Activated T-helper 1 cell treated with anti-CD3 and anti-CD28 coated beads, Interleukin-12 subunit alpha, Interleukin-12 subunit beta, Interleukin-2, Interleukin-4 antibody, amounts not matched to agents 30 ng/mL and 10 ng/mL and 1 ng/mL, durations not matched to agents 14 hours and 24 hours and 36 hours (primary cell): ENCODE results near the gene GPC5. TPM values are rescaled to one million over a fixed set of nuclear protein-coding genes. Genes with fewer than 3 reads are reported as not detected.
"Not testable (repeated sequence)": the region's sequence is repeated elsewhere in the genome, so short reads cannot be mapped to it uniquely, and the experiment has no call there.

ENCODE experiments used
- DNase-seq: peaks from one replicate; pipeline ENCODE4 v3.0.0; 2021; ENCODE audit warnings: low spot score
- H3K27ac Mint-ChIP-seq: one replicate; pipeline ENCODE4 v1.8.0; 2021; ENCODE audit warnings: mild to moderate bottlenecking, mixed read lengths
- H3K27me3 Mint-ChIP-seq: one replicate; pipeline ENCODE4 v1.8.0; 2022; ENCODE audit warnings: mild to moderate bottlenecking, moderate library complexity, mixed read lengths; ENCODE audit not compliant: insufficient read depth
- H3K36me3 Mint-ChIP-seq: one replicate; pipeline ENCODE4 v1.8.0; 2021; ENCODE audit warnings: low read depth, mixed read lengths
- H3K4me1 Mint-ChIP-seq: one replicate; pipeline ENCODE4 v1.8.0; 2021; ENCODE audit warnings: low read depth, mixed read lengths
- H3K4me3 Mint-ChIP-seq: one replicate; pipeline ENCODE4 v1.8.0; 2021; ENCODE audit warnings: mild to moderate bottlenecking, moderate library complexity, mixed read lengths
- H3K9me3 Mint-ChIP-seq: one replicate; pipeline ENCODE4 v1.8.0; 2021; ENCODE audit warnings: mixed read lengths
- intact Hi-C: fragments of 100-400 bp; cut with micrococcal nuclease; formaldehyde crosslinking; loops from one replicate; pipeline ENCODE4 v1.15.1; 2024
- total RNA-seq: library from RNA; stranded (reverse); gene quantifications from 2 replicates; pipeline ENCODE4 v1.2.3, GENCODE V29; 2022

GPC5 gene
- total RNA-seq, 1 donor from 2014 or later = not detected

DNA sequence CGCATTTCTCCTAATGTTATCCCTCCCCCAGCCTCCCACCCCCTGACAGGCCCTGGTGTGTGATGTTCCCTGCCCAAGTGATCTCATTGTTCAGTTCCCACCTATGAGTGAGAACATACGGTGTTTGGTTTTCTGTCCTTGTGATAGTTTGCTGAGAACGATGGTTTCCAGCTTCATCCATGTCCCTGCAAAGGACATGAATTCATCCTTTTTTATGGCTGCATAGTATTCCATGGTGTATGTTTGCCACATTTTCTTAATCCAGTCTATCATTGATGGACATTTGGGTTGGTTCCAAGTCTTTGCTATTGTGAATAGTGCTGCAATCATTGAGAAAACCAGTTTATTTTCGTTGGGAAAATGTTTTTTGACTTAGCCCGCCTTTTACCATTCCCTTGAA, 18.2 kb downstream of the GPC5 start:
- H3K27me3 Mint-ChIP-seq, H3K4me3 Mint-ChIP-seq, H3K9me3 Mint-ChIP-seq, DNase-seq, H3K27ac Mint-ChIP-seq, H3K4me1 Mint-ChIP-seq, H3K36me3 Mint-ChIP-seq, intact Hi-C loops: not testable (repeated sequence)

DNA sequence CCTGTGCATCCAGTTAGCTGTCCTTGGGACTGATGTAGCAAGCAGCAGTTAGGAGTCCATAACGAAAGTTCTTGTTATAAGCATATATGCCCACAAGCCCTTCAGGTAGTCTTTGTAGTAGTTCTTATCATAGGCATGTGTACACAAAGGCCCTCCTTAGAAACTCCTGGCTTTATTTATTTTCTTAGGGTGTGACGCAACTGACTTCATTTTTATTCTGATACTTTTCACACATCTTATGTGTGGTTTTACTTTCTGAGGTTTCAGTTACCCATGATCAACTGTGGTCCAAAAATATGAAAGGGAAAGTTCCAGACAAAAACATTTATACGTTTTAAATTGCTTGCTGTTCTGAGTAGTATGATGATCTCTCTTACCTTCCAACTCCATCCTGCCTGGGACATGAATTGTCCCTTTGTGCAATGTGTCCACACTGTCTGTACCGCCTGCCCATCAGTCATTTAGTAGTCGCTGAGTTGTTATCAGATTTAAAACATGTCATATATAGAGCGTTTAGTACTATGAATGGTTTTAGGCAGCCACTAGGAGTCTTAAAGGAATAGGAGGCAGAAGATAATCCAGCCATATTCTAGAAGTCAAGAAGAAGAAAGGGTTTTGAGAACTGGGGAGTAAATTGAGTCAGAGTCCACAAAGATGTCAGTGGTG, 19.4 kb downstream of the GPC5 start:
- Mint-ChIP-seq H3K4me3 (no peak overlapping the region), H3K9me3 (no peaks in the 10 kb centered on the region), H3K4me1 (no peaks in the 10 kb centered on the region), H3K27me3 (peaks cover 4% of the 10 kb centered on the region), H3K27ac (no peak overlapping the region), H3K36me3 (no peaks in the 10 kb centered on the region)
- DNase-seq = no peak
- intact Hi-C loops = no loop called here

DNA sequence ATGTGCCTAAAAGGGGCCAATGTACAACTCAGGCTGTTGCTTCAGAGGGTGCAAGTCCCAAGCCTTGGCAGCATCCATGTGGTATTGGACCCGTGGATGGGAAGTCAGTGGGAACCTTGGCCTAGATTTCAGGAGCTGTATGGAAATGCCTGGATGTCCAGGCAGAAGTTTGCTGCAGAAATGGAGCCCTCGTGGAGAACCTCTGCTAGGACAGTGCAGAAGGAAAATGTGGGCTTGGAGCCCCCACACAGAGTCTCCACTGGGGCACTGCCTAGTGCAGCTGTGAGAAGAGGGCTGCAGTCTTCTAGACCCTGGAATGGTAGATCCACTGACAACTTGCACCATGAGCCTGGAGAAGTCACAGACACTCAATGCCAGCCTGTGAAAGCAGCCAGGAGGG, 28.5 kb downstream of the GPC5 start:
- intact Hi-C loops = no loop called here
- H3K4me1 Mint-ChIP-seq = no peaks in the 10 kb centered on the region

DNA sequence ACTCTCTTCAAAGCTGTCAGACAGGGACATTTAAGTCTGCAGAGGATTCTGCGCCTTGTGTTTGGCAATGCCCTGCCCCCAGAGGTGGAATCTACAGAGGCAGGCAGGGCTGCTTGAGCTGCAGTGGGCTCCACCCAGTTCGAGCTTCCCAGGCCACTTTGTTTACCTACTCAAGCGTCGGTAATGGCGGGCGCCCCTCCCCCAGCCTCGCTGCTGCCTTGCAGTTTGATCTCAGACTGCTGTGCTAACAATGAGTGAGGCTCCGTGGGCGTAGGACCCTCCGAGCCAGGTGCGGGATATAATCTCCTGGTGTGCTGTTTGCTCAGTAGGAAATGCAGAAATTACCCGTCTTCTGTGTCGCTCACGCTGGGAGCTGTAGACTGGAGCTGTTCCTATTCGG, 40.3 kb downstream of the GPC5 start:
- H3K4me3 Mint-ChIP-seq, H3K9me3 Mint-ChIP-seq, DNase-seq, H3K36me3 Mint-ChIP-seq, H3K27ac Mint-ChIP-seq, H3K4me1 Mint-ChIP-seq, H3K27me3 Mint-ChIP-seq, intact Hi-C loops: not testable (repeated sequence)

More for the DNA sequence above, 28.5 kb downstream of the GPC5 start:
- Mint-ChIP-seq H3K4me3 (no peak overlapping the region), H3K27me3 (no peaks in the 10 kb centered on the region), H3K27ac (no peak overlapping the region), H3K9me3 (peaks cover 6% of the 10 kb centered on the region), H3K36me3 (no peaks in the 10 kb centered on the region)
- DNase-seq = no peak

DNA sequence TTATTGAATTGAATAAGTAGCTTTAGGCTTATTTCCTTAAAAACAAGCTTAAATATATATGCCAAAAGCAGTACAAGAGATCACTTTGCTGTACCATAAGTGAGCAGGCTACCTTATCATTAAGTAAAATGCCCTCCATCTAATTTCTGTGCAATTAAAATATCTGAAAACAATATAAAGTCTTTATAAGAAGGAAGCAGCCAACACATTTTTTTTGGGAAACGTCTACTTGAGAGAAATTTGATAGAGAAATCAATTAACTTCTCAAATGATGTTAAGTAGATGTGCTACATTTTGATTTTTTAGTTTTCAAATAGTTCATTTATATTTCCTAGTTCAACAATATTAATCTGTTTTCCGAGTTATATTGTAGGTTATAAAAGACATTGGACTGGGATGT, 52.5 kb downstream of the GPC5 start:
- intact Hi-C loops = no loop called here
- H3K27me3 Mint-ChIP-seq = peaks cover 3% of the 10 kb centered on the region
- H3K4me1 Mint-ChIP-seq = no peaks in the 10 kb centered on the region
- no peak overlapping the region for H3K27ac Mint-ChIP-seq
- no peaks in the 10 kb centered on the region for H3K9me3 Mint-ChIP-seq
- no peak overlapping the region for H3K4me3 Mint-ChIP-seq
- no peaks in the 10 kb centered on the region for H3K36me3 Mint-ChIP-seq
- DNase-seq = no peak

DNA sequence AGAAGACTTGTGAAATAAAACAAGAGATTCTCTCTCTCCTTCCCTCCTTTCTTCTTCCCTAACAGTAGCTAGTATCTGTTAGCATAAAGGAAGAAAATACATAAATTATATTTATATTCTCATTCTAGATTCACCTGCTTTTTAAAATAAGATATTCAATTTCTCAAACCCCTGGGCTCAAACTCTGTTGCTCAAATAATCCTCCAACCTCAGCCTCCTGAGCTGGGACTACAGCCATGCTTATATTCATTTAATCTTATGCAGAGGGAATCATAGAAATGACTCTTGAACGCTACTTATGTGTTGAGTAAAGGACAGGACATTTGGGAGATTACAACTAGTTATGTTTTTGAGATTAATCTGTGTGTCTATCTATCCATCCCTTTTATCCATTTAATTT, 56.2 kb downstream of the GPC5 start:
- Mint-ChIP-seq H3K4me1 (no peaks in the 10 kb centered on the region), H3K9me3 (no peaks in the 10 kb centered on the region), H3K4me3 (no peak overlapping the region), H3K36me3 (no peaks in the 10 kb centered on the region), H3K27me3 (peaks cover 5% of the 10 kb centered on the region), H3K27ac (no peak overlapping the region)
- intact Hi-C loops = no loop called here
- DNase-seq = no peak

DNA sequence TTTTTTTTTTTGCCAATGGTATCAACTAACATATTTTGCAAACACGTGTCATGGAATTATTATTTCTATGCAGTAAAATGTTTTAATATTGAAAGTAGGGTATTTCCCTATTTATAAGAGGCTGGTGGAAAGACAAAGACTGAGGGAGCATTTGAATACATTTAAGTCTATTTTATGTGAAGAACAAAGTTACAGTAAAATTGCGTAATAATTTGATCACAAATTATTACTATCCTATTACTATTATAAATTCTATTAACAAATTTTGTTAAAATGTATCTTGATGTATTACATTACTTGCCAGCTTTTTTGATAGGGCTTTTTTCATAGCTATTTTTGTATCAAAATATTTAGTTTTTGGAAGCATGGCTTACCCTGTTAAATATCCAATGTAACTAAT, 58.4 kb downstream of the GPC5 start:
- DNase-seq = no peak
- intact Hi-C loops = no loop called here
- Mint-ChIP-seq H3K27me3 (peaks cover 3% of the 10 kb centered on the region), H3K4me3 (no peak overlapping the region), H3K27ac (no peak overlapping the region), H3K4me1 (no peaks in the 10 kb centered on the region), H3K36me3 (no peaks in the 10 kb centered on the region), H3K9me3 (no peaks in the 10 kb centered on the region)

DNA sequence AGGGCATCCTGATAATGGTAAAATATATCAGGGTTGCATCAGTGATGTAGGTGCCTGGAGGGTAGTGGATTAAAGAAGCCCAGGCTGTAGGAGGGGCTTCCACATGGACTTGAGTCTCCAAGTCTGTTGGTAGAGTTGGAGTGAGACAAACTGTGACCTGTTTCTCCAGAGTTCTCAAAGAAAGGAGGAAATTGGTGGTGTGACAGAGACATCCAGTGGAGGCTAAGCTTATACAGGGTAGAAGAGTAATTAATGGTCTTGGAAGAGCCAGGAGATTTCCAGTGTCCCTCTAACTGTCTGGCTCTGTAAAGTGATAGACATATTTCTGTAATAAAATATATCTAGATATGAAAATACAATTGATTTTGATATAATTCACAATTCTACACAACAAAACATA, 61.1 kb downstream of the GPC5 start:
- no peak for DNase-seq
- Mint-ChIP-seq H3K36me3 (no peaks in the 10 kb centered on the region), H3K27me3 (peaks cover 2% of the 10 kb centered on the region), H3K27ac (no peak overlapping the region), H3K9me3 (no peaks in the 10 kb centered on the region), H3K4me3 (no peak overlapping the region), H3K4me1 (no peaks in the 10 kb centered on the region)
- intact Hi-C loops = no loop called here

DNA sequence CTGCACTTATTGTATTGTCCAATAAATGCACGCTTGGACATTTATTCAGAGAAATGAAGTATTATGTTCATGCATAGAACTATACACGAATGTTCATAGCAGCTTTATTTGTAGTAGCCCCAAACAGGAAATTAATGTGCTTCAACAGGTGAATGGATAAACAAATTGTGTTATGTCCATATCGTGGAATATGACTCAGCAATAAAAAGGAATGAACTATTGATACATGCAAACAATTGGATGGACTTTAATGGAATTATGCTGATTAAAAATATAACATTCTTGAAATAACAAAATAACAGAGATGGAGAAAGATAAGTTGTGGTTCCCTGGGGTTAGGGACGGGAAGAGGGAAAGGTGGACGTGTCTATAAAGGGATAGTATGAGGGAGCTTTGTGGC, 65.9 kb downstream of the GPC5 start:
- H3K36me3 Mint-ChIP-seq = no peaks in the 10 kb centered on the region
- intact Hi-C loops = no loop called here
- H3K4me3 Mint-ChIP-seq = no peak overlapping the region
- no peak for DNase-seq
- H3K27me3 Mint-ChIP-seq = peaks cover 2% of the 10 kb centered on the region
- H3K27ac Mint-ChIP-seq = no peak overlapping the region
- no peaks in the 10 kb centered on the region for H3K4me1 Mint-ChIP-seq
- H3K9me3 Mint-ChIP-seq = no peaks in the 10 kb centered on the region

DNA sequence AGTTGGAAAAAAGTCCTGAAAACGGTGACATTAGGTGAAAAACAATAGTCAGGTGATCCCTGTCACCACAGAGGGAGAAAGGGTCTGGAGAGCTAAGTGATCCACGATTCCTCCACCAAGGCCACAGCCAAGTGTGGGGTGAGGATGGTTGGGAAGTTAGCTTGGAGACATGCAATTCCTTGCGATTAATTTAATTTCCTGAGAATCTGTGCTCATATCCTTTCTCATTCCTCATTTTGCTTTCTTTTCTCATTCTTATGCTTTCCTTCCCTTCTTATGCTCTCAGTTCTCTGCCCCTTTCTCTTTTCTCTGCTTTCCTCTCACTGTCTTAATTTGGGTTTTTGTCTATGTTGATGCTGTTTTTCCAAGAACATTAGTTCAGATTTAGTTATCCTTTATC, 68.8 kb downstream of the GPC5 start:
- no peak overlapping the region for H3K4me3 Mint-ChIP-seq
- no peak for DNase-seq
- H3K9me3 Mint-ChIP-seq = no peaks in the 10 kb centered on the region
- H3K27me3 Mint-ChIP-seq = peaks cover 2% of the 10 kb centered on the region
- no peaks in the 10 kb centered on the region for H3K36me3 Mint-ChIP-seq
- H3K27ac Mint-ChIP-seq = no peak overlapping the region
- no peaks in the 10 kb centered on the region for H3K4me1 Mint-ChIP-seq
- intact Hi-C loops = no loop called here

DNA sequence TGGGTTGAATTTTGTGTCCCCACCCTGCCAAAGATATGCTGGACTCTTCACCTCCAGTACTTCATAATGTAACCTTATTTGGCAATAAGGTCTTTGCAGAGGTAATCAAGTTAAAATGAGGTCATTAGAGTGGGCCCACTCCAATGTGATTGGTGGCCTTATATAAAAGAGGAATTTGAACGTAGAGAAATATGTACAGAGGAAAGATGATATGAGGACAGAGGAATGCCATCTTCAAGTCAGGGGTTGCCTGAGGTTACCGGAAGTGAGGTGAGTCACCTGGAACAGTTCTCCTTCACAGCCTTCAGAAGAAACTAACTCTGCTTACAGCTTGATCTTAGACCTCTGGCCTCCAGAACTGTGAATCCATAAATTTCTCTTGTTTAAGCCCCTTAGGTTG, 69.9 kb downstream of the GPC5 start:
- Mint-ChIP-seq H3K9me3 (no peaks in the 10 kb centered on the region), H3K27ac (no peak overlapping the region), H3K4me3 (no peak overlapping the region), H3K27me3 (peaks cover 2% of the 10 kb centered on the region), H3K36me3 (no peaks in the 10 kb centered on the region), H3K4me1 (no peaks in the 10 kb centered on the region)
- intact Hi-C loops = no loop called here
- no peak for DNase-seq

DNA sequence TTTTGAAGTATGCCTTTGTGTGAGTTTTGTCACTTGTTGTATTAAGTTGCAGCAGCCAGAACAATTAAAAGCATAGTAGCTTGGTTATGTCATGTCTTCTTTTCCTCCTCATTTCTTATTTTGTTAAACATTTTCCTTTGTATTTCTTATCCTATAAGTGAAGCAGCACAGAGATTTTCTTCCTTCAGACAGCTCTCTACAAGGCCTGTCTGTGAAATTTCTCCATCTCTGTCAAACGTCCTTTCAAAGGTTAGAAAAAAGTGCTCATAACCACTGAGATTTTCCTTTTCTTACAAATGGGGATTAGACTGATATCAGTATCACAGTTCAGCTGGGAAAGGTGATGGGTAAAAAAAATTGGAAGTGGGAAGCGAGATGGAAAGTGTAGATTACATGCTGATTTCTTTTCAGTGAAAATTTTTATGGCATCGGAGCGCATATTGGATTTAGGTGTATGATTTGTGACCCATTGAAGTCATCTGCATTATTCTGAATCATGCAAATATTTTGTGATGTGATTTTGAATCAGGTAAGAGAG, 71.7 kb downstream of the GPC5 start:
- DNase-seq = no peak
- Mint-ChIP-seq H3K36me3 (no peaks in the 10 kb centered on the region), H3K4me3 (no peak overlapping the region), H3K27me3 (peaks cover 2% of the 10 kb centered on the region), H3K27ac (no peak overlapping the region), H3K9me3 (no peaks in the 10 kb centered on the region), H3K4me1 (no peaks in the 10 kb centered on the region)
- intact Hi-C loops = no loop called here

DNA sequence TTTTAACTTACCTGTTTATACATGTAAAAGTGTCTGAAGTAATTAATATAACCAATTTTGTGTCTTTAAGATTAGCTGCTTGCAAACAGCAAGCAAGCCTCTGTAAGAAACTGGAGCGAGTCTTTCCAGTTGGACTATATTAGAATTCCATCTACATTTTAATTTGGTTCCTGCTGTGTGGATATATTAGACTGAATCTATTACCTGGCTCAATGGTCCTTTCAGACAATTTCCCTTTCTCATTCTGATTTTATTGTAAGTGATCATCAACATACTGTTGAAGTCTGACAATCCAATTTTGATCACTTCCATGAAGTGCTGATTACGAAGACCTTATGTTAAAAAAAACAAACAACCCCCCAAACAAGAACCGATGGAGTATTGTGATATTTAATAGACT, 72.3 kb downstream of the GPC5 start:
- H3K36me3 Mint-ChIP-seq = no peaks in the 10 kb centered on the region
- peaks cover 2% of the 10 kb centered on the region for H3K27me3 Mint-ChIP-seq
- DNase-seq = no peak
- no peaks in the 10 kb centered on the region for H3K4me1 Mint-ChIP-seq
- intact Hi-C loops = no loop called here
- H3K27ac Mint-ChIP-seq = no peak overlapping the region
- H3K9me3 Mint-ChIP-seq = no peaks in the 10 kb centered on the region
- H3K4me3 Mint-ChIP-seq = no peak overlapping the region

DNA sequence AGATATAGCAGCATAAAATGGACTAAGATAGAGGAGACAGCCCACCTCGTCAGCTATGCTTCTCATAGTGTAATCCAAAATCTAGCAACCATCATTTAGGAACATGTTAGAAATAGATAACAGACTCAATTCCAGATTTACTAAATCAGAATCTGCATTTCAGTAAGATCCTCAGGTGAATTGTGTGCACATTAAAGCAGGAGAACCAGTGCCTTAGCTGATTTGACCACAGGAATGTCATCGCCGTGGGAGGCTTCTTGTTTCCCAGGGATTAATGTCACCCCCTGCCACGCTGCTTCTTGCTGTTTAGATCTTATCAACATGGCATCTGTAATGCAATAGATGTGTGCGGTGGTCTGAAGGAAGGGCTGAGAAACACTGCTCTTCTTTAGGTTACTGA, 84.0 kb downstream of the GPC5 start:
- H3K27ac Mint-ChIP-seq = no peak overlapping the region
- H3K27me3 Mint-ChIP-seq = no peaks in the 10 kb centered on the region
- no peaks in the 10 kb centered on the region for H3K9me3 Mint-ChIP-seq
- H3K4me1 Mint-ChIP-seq = no peaks in the 10 kb centered on the region
- H3K4me3 Mint-ChIP-seq = no peak overlapping the region
- intact Hi-C loops = no loop called here
- H3K36me3 Mint-ChIP-seq = no peaks in the 10 kb centered on the region
- no peak for DNase-seq
